Measurements from ENCODE around the gene KCNQ1. TPM values are rescaled to one million over a fixed set of nuclear protein-coding genes. Genes with fewer than 3 reads are reported as not detected.

KCNQ1 gene
- total RNA-seq, 1 donor from 2014 or later: 8.5 TPM

DNA sequence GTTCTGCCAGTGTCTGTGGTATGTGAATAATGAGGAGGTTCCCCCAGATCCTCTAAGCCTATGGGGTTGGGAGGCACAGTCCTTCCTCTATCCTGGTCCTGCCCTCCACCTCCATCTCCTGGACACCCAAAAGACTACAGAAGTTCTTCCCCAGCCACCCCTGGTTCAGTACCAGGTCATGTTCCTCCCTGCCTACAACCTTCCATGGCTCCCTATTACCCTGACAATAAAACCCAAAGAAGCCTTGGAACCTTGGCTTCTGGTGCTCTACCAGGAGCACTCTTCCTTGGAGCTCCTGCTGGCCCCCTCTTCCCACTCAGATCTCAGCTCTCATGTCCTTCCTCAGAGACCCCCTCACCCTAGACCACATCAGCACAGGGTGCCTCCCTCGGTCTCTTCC is 13.4 kb upstream of the KCNQ1 start:
- H3K27me3 Mint-ChIP-seq (ENCODE audit: low read depth): peaks cover 5% of the 10 kb centered on the region
- DNase-seq (ENCODE audit: low spot score in 2 of 2, unreplicated experiment in 2 of 2): no peak
- no peak overlapping the region for H3K4me3 Mint-ChIP-seq
- no peaks in the 10 kb centered on the region for H3K36me3 Mint-ChIP-seq
- no peak overlapping the region for H3K27ac Mint-ChIP-seq
- TF ChIP-seq, protein P1, sequence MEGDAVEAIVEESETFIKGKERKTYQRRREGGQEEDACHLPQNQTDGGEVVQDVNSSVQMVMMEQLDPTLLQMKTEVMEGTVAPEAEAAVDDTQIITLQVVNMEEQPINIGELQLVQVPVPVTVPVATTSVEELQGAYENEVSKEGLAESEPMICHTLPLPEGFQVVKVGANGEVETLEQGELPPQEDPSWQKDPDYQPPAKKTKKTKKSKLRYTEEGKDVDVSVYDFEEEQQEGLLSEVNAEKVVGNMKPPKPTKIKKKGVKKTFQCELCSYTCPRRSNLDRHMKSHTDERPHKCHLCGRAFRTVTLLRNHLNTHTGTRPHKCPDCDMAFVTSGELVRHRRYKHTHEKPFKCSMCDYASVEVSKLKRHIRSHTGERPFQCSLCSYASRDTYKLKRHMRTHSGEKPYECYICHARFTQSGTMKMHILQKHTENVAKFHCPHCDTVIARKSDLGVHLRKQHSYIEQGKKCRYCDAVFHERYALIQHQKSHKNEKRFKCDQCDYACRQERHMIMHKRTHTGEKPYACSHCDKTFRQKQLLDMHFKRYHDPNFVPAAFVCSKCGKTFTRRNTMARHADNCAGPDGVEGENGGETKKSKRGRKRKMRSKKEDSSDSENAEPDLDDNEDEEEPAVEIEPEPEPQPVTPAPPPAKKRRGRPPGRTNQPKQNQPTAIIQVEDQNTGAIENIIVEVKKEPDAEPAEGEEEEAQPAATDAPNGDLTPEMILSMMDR (IDR thresholded peaks at IDR 0.05; ENCODE audit: unreplicated experiment): no peak
- no peaks in the 10 kb centered on the region for H3K4me1 Mint-ChIP-seq
- H3K9me3 Mint-ChIP-seq: no peaks in the 10 kb centered on the region

DNA sequence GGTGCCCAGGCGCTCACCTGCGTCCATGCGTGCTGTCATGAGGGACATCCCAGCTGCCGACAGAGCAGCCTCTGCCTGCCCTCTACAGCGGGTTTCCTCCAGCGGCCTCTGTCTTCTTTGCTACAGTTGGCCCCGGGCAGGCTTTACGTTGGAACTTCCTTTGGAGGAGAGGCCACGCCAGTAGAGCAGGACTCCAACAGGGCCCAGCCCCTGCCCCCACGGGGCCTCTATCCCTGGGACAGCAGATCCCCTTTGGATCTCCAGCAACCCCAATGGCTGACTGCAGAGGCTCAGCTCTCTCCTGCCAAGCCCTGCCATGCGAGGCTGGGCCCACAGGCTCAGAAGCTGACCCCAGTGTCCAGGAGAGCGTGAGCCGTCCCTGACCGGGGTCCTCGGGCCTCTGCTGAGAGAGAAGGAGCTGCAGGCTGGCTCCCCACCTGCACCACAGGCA is 12.6 kb upstream of the KCNQ1 start:
- Mint-ChIP-seq H3K27me3 (ENCODE audit: low read depth) (peaks cover 10% of the 10 kb centered on the region), H3K4me3 (no peak overlapping the region), H3K27ac (no peak overlapping the region), H3K4me1 (no peaks in the 10 kb centered on the region), H3K36me3 (no peaks in the 10 kb centered on the region), H3K9me3 (no peaks in the 10 kb centered on the region)
- DNase-seq (ENCODE audit: low spot score in 2 of 2, unreplicated experiment in 2 of 2): no peak
- TF ChIP-seq, protein P1 (IDR thresholded peaks at IDR 0.05; ENCODE audit: unreplicated experiment): no peak

DNA sequence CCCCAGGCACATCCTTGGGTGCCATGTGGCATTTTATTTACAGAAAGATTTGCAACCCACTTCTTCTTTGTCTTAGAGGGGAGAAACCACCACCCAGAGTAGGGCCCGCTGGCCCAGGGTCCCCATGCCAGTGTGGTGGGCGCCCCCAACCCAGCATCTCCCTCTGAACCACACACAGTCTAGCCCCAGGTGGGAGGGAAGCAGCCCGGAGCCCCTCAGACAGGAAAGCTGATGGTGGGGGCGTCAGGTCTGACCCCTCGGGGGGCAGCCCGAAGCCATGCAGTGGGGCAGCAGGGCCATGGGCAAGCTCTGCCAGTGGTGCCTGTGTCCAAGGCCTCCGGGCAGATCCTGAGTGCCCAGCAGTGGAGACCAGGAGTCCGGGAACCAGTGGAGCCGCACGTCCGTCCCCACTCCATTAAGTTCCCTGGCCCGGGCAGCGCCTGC is 12.2 kb upstream of the KCNQ1 start:
- Mint-ChIP-seq H3K4me1 (no peaks in the 10 kb centered on the region), H3K4me3 (no peak overlapping the region), H3K27me3 (ENCODE audit: low read depth) (peaks cover 13% of the 10 kb centered on the region), H3K27ac (no peak overlapping the region), H3K36me3 (no peaks in the 10 kb centered on the region), H3K9me3 (no peaks in the 10 kb centered on the region)
- TF ChIP-seq, protein P1 (IDR thresholded peaks at IDR 0.05; ENCODE audit: unreplicated experiment): no peak
- DNase-seq (ENCODE audit: low spot score in 2 of 2, unreplicated experiment in 2 of 2): no peak

DNA sequence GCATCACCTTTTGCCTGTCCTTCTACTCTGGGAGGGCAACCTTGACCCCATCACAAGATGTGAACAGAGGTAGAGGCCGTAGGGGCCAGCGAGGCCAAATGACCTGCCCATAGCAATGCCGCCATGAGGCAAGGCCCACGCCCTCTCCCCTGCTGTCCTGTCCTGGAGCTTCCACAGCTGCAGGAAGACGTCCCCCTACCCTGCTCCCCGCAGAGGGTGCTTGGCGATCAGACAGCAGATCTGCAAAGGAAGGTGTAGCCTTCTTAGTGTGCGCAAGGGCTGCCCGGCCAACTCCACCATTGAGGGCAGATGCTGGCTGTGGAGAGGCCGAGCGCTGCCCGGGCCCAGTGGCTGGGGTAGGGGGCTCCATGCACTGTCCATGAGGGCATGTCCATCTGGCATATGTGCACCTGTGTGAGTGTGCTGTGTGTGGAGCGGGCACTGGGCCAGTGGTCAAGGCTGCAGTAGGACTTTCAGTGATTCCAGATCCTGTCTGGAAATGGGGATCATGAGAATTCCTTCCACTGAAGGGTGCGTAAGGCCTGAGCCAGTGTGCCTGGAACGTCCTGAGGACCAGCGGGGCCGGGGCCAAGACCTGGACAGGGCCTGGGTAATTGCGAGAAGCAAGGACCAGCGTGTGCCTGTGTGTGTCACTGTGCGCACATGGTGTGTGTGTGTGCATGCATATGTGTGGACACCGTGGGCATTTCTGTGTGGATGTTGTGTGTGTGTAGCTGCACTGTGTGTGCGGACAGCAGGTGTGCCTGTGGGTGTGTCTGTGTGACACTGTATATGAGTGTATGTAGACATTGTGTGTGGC is 11.5 kb upstream of the KCNQ1 start:
- H3K9me3 Mint-ChIP-seq: no peaks in the 10 kb centered on the region
- TF ChIP-seq, protein P1 (IDR thresholded peaks at IDR 0.05; ENCODE audit: unreplicated experiment): no peak
- H3K27ac Mint-ChIP-seq: no peak overlapping the region
- no peak for DNase-seq (ENCODE audit: low spot score in 2 of 2, unreplicated experiment in 2 of 2)
- peaks cover 19% of the 10 kb centered on the region for H3K27me3 Mint-ChIP-seq (ENCODE audit: low read depth)
- H3K4me1 Mint-ChIP-seq: no peaks in the 10 kb centered on the region
- no peaks in the 10 kb centered on the region for H3K36me3 Mint-ChIP-seq
- H3K4me3 Mint-ChIP-seq: no peak overlapping the region

DNA sequence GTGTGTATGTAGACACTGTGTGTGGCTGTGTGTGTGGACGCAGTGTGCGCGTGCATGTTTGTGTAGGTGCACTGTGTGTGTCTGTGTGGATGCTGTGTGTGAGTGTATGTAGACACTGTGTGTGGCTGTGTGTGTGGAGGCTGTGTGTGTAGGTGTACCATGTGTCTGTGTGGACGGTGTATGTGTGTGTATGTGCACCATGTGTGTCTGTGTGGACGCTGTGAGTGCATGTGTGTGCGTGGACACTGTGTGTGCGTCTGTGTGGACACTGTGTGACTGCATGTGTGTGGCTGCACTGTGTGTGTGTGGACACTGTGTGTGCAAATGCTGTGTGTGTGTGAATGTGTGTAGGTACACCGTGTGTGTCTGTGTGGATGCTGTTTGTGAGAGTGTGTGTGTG is 10.8 kb upstream of the KCNQ1 start:
- peaks cover 5% of the 10 kb centered on the region for H3K9me3 Mint-ChIP-seq
- no peak for DNase-seq (ENCODE audit: low spot score in 2 of 2, unreplicated experiment in 2 of 2)
- peaks cover 25% of the 10 kb centered on the region for H3K27me3 Mint-ChIP-seq (ENCODE audit: low read depth)
- no peak overlapping the region for H3K27ac Mint-ChIP-seq
- H3K4me1 Mint-ChIP-seq: no peaks in the 10 kb centered on the region
- TF ChIP-seq, protein P1 (IDR thresholded peaks at IDR 0.05; ENCODE audit: unreplicated experiment): no peak
- H3K4me3 Mint-ChIP-seq: no peak overlapping the region
- H3K36me3 Mint-ChIP-seq: no peaks in the 10 kb centered on the region
